K562 (cell line): ENCODE data around the gene RNASEH2A. TPM values are rescaled to one million over a fixed set of nuclear protein-coding genes. Genes with fewer than 3 reads are reported as not detected.

ENCODE experiments used
- ELF4 ChIP-seq: fragments of 450-650 bp; formaldehyde crosslinking; IDR thresholded peaks from 2 replicates; pipeline ENCODE4 v1.4.0; 2022; ENCODE audit warnings: missing genetic modification characterization
- ETV1 ChIP-seq: fragments of 450-650 bp; conservative IDR thresholded peaks from 2 replicates; pipeline ENCODE4 v1.6.1; 2016; ENCODE audit warnings: missing genetic modification characterization, control low read depth, low read depth, missing compliant biosample characterization
- FOXA3 ChIP-seq, 2 experiments: fragments of 450-650 bp in 1 of 2; sonication (generic) in 1 of 2; formaldehyde crosslinking; IDR thresholded peaks in 1 of 2; conservative IDR thresholded peaks in 1 of 2; 2 replicates each; pipeline versions ENCODE4 v1.4.0 to v1.8.0; 2020 to 2022; ENCODE audit warnings: mild to moderate bottlenecking in 2 of 2, missing genetic modification reagents in 1 of 2
- HMG20B ChIP-seq: fragments of 250-450 bp; sonication (Bioruptor Pico); IDR thresholded peaks from 2 replicates; pipeline ENCODE4 v1.5.0; 2021; ENCODE audit warnings: mild to moderate bottlenecking
- MED1 ChIP-seq: sonication (generic); formaldehyde crosslinking; IDR thresholded peaks from 2 replicates; pipeline ENCODE4 v1.8.1; 2023; ENCODE audit warnings: missing genetic modification reagents, borderline replicate concordance
- MYC ChIP-seq, 2 experiments: fragments of 250-450 bp in 1 of 2; sonication (Bioruptor Pico) in 1 of 2; IDR thresholded peaks; 2 replicates each; pipeline versions ENCODE4 v1.5.1 to v1.6.1; 2012 to 2021; ENCODE audit warnings: low read depth in 2 of 2, borderline replicate concordance in 1 of 2, improper control_type of control experiment in 1 of 2, low read length in 1 of 2, mild to moderate bottlenecking in 1 of 2, moderate library complexity in 1 of 2
- SIRT6 ChIP-seq: IDR thresholded peaks from one replicate; pipeline ENCODE4 v1.6.1; 2012; ENCODE audit warnings: low read depth, mild to moderate bottlenecking, control low read depth, inconsistent platforms, low read length, moderate library complexity
- SMAD3 ChIP-seq: fragments of 450-650 bp; formaldehyde crosslinking; conservative IDR thresholded peaks from 2 replicates; pipeline ENCODE4 v1.4.0; 2020; ENCODE audit warnings: mild to moderate bottlenecking
- STAT5A ChIP-seq: IDR thresholded peaks from 2 replicates; pipeline ENCODE4 v1.6.1; 2012; ENCODE audit warnings: low read length, inconsistent platforms, borderline replicate concordance
- polyA plus RNA-seq, 8 experiments: library from polyadenylated mRNA; depleted of rRNA in 4 of 8; stranded (reverse) in 5 of 8; unstranded in 3 of 8; fragments of >200 nt; fragmentation: Nextera tagmentation in 2 of 8; fragmentation: Illumina TruSeq in 1 of 8; extraction: Ambion mirVana in 2 of 8; extraction: Trizol in 1 of 8; gene quantifications; 2 replicates each; pipeline versions ENCODE4 v1.2.1 to v1.2.3, GENCODE V29; 2011 to 2014; ENCODE audit warnings: inconsistent platforms in 1 of 8, missing spikeins in 1 of 8
- total RNA-seq, 7 experiments: library from RNA; depleted of rRNA in 6 of 7; stranded (reverse); fragments of >200 nt in 6 of 7; fragmentation: Illumina TruSeq in 2 of 7; extraction: Trizol in 2 of 7; gene quantifications; 2 replicates each; pipeline versions ENCODE4 v1.2.1 to v1.2.3, GENCODE V29; 2011 to 2021; ENCODE audit warnings: low replicate concordance in 1 of 7
- TF ChIP-seq, protein P1 (sequence below), 2 experiments: IDR thresholded peaks; 2 replicates each; pipeline ENCODE4 v1.6.1; 2011; ENCODE audit warnings: borderline replicate concordance in 1 of 2, control low read depth in 1 of 2, low read depth in 1 of 2, low read length in 1 of 2, mild to moderate bottlenecking in 1 of 2, mixed read lengths in 1 of 2, moderate library complexity in 1 of 2; ENCODE audit not compliant: insufficient read depth in 1 of 2, insufficient read length in 1 of 2, poor library complexity in 1 of 2, severe bottlenecking in 1 of 2; ENCODE audit errors: extremely low read depth in 1 of 2
- TF ChIP-seq, protein P2 (sequence below), 2 experiments: fragments of 450-650 bp in 1 of 2; sonication (generic) in 1 of 2; formaldehyde crosslinking in 1 of 2; IDR thresholded peaks; 2 replicates each; pipeline versions ENCODE4 v1.7.1 to v1.9.0; 2016 to 2022; ENCODE audit warnings: inconsistent platforms in 1 of 2, mild to moderate bottlenecking in 1 of 2, missing genetic modification reagents in 1 of 2
- TF ChIP-seq, protein P3 (sequence below): fragments of 450-650 bp; conservative IDR thresholded peaks from 2 replicates; pipeline ENCODE4 v1.6.1; 2016; ENCODE audit warnings: missing genetic modification characterization, low read depth, mild to moderate bottlenecking, missing compliant biosample characterization, moderate library complexity
- TF ChIP-seq, protein P4 (sequence below): fragments of 250-450 bp; sonication (Bioruptor Pico); IDR thresholded peaks from 2 replicates; pipeline ENCODE4 v1.8.0; 2022; ENCODE audit warnings: inconsistent platforms

Gene RNASEH2A
- total and polyA plus RNA-seq, 9 of the 15 experiments (the other 6 are each of a cell fraction or from before 2014, with no cell fraction given): 22.3 to 78.0 (median 61.7) TPM

DNA sequence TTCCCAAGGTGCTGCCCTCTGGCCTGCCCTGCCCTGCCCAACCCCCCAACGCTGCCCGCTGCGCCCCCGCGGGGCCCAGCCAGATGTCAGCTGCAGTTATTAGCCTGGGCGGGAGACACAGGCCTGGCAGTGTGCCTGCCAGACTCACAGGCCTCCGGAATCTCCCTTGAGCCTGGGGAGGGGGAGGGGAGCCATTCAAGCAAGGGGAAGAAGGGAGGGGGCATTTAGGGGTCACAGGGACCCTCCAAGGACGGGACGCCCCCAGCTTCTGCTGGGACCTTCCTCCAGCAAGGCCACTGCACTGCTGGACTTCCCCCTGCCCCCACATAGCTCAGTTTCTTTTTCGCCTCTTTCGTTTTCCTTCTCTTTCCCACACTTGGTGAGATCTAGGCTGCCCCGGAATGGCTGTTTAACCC, 17.7 kb upstream of the RNASEH2A start (continued):
- TF ChIP-seq, protein P1, sequence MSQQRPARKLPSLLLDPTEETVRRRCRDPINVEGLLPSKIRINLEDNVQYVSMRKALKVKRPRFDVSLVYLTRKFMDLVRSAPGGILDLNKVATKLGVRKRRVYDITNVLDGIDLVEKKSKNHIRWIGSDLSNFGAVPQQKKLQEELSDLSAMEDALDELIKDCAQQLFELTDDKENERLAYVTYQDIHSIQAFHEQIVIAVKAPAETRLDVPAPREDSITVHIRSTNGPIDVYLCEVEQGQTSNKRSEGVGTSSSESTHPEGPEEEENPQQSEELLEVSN (IDR thresholded peaks at IDR 0.05; ENCODE audit: borderline replicate concordance in 1 of 2, extremely low read depth in 1 of 2, insufficient read depth in 1 of 2, insufficient read length in 1 of 2, low read depth in 1 of 2, low read length in 1 of 2, poor library complexity in 1 of 2, severe bottlenecking in 1 of 2): peak; percentile 23 to 70
- TF ChIP-seq, protein P2, sequence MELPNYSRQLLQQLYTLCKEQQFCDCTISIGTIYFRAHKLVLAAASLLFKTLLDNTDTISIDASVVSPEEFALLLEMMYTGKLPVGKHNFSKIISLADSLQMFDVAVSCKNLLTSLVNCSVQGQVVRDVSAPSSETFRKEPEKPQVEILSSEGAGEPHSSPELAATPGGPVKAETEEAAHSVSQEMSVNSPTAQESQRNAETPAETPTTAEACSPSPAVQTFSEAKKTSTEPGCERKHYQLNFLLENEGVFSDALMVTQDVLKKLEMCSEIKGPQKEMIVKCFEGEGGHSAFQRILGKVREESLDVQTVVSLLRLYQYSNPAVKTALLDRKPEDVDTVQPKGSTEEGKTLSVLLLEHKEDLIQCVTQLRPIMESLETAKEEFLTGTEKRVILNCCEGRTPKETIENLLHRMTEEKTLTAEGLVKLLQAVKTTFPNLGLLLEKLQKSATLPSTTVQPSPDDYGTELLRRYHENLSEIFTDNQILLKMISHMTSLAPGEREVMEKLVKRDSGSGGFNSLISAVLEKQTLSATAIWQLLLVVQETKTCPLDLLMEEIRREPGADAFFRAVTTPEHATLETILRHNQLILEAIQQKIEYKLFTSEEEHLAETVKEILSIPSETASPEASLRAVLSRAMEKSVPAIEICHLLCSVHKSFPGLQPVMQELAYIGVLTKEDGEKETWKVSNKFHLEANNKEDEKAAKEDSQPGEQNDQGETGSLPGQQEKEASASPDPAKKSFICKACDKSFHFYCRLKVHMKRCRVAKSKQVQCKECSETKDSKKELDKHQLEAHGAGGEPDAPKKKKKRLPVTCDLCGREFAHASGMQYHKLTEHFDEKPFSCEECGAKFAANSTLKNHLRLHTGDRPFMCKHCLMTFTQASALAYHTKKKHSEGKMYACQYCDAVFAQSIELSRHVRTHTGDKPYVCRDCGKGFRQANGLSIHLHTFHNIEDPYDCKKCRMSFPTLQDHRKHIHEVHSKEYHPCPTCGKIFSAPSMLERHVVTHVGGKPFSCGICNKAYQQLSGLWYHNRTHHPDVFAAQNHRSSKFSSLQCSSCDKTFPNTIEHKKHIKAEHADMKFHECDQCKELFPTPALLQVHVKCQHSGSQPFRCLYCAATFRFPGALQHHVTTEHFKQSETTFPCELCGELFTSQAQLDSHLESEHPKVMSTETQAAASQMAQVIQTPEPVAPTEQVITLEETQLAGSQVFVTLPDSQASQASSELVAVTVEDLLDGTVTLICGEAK (IDR thresholded peaks at IDR 0.05): no peak; the same call in 1 of the 2 replicates
- TF ChIP-seq, protein P2 (CRISPR knock-in tag; IDR thresholded peaks at IDR 0.05): no peak
- TF ChIP-seq, protein P3, sequence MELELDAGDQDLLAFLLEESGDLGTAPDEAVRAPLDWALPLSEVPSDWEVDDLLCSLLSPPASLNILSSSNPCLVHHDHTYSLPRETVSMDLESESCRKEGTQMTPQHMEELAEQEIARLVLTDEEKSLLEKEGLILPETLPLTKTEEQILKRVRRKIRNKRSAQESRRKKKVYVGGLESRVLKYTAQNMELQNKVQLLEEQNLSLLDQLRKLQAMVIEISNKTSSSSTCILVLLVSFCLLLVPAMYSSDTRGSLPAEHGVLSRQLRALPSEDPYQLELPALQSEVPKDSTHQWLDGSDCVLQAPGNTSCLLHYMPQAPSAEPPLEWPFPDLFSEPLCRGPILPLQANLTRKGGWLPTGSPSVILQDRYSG (tag): no peak
- TF ChIP-seq MED1 (CRISPR knock-in tag) (no peak), STAT5A (no peak), SIRT6 (no peak), HMG20B (CRISPR knock-in tag) (no peak), ELF4 (CRISPR knock-in tag) (no peak), MYC (IDR thresholded peaks at IDR 0.05; ENCODE audit: low read depth, low read length) (no peak), MYC (CRISPR knock-in tag; IDR thresholded peaks at IDR 0.05; ENCODE audit: borderline replicate concordance, low read depth) (0 out of 2 replicates have a peak, but pooled peaks have one; percentile 11), FOXA3 (CRISPR knock-in tag; conservative IDR thresholded peaks at IDR 0.05 in 1 of 2, IDR thresholded peaks at IDR 0.05 in 1 of 2) (no peak), ETV1 (tag) (0 out of 2 replicates have a peak, but pooled peaks have one; percentile 49), SMAD3 (CRISPR knock-in tag) (no peak)
- TF ChIP-seq, protein P4, sequence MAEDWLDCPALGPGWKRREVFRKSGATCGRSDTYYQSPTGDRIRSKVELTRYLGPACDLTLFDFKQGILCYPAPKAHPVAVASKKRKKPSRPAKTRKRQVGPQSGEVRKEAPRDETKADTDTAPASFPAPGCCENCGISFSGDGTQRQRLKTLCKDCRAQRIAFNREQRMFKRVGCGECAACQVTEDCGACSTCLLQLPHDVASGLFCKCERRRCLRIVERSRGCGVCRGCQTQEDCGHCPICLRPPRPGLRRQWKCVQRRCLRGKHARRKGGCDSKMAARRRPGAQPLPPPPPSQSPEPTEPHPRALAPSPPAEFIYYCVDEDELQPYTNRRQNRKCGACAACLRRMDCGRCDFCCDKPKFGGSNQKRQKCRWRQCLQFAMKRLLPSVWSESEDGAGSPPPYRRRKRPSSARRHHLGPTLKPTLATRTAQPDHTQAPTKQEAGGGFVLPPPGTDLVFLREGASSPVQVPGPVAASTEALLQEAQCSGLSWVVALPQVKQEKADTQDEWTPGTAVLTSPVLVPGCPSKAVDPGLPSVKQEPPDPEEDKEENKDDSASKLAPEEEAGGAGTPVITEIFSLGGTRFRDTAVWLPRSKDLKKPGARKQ (CRISPR knock-in tag): no peak
